ENCODE results near the gene ZNF274. TPM values are rescaled to one million over a fixed set of nuclear protein-coding genes. Genes with fewer than 3 reads are reported as not detected.
"Not testable (repeated sequence)": the region's sequence is repeated elsewhere in the genome, so short reads cannot be mapped to it uniquely, and the experiment has no call there.

ZNF274 gene
- total RNA-seq, 1 experiment from 2014 or later = 34.3 TPM

GRCh38 chr19:58243351-58243750, 60.5 kb downstream of the ZNF274 start:
- TF ChIP-seq CTCF (conservative IDR thresholded peaks at IDR 0.05) (no peak), EZH2 (IDR thresholded peaks at IDR 0.05; ENCODE audit: low read depth) (no peak)
- Histone ChIP-seq H4K20me1 (ENCODE audit: insufficient read depth) (no peaks in the 10 kb centered on the region), H3K36me3 (ENCODE audit: low read depth) (peaks cover 22% of the 10 kb centered on the region), H3K27ac (no peak overlapping the region), H3K4me3 (no peak overlapping the region), H3K9me2 (ENCODE audit: insufficient read depth) (no peaks in the 10 kb centered on the region), H3K4me2 (no peak overlapping the region), H3K9me3 (ENCODE audit: insufficient read depth, low read depth) (peaks cover 3% of the 10 kb centered on the region; the same call in 1 of the 2 replicates), H3F3A (ENCODE audit: insufficient read depth, low read depth) (no peaks in the 10 kb centered on the region), H3K27me3 (ENCODE audit: insufficient read depth, low read depth) (no peaks in the 10 kb centered on the region), H2AFZ (no peak overlapping the region), H3K4me1 (replicated peaks; ENCODE audit: insufficient read depth) (no peaks in the 10 kb centered on the region), H3K79me2 (ENCODE audit: low read depth) (no peaks in the 10 kb centered on the region)
- no peak for DNase-seq
- POLR2A ChIA-PET (ENCODE audit: unreplicated experiment) = no interaction called here
- CTCF ChIA-PET = no interaction called here
- intact Hi-C loops (cut with micrococcal nuclease; ENCODE audit: unreplicated experiment) = no loop called here
- BruUV-seq (replicated peaks) = no TSS peak

GRCh38 chr19:58248886-58249285, 66.0 kb downstream of the ZNF274 start:
- Histone ChIP-seq H3K4me1 (replicated peaks; ENCODE audit: insufficient read depth) (no peaks in the 10 kb centered on the region), H3K9me2 (ENCODE audit: insufficient read depth) (no peaks in the 10 kb centered on the region), H4K20me1 (ENCODE audit: insufficient read depth) (no peaks in the 10 kb centered on the region), H3K27ac (no peak overlapping the region), H3K79me2 (ENCODE audit: low read depth) (no peaks in the 10 kb centered on the region), H3F3A (ENCODE audit: insufficient read depth, low read depth) (no peaks in the 10 kb centered on the region), H3K36me3 (ENCODE audit: low read depth) (peaks cover 51% of the 10 kb centered on the region), H3K4me3 (no peak overlapping the region), H3K9me3 (ENCODE audit: insufficient read depth, low read depth) (peaks cover 27% of the 10 kb centered on the region), H3K27me3 (ENCODE audit: insufficient read depth, low read depth) (no peaks in the 10 kb centered on the region), H2AFZ (no peak overlapping the region), H3K4me2 (no peak overlapping the region)
- ChIA-PET POLR2A (ENCODE audit: unreplicated experiment) (no interaction called here), CTCF (no interaction called here)
- no TSS peak for BruUV-seq (replicated peaks)
- TF ChIP-seq CTCF (conservative IDR thresholded peaks at IDR 0.05) = no peak
- no peak for TF ChIP-seq EZH2 (IDR thresholded peaks at IDR 0.05; ENCODE audit: low read depth)
- intact Hi-C loops (cut with micrococcal nuclease; ENCODE audit: unreplicated experiment) = no loop called here
- no peak for DNase-seq

GRCh38 chr19:58252102-58252685, 69.3 kb downstream of the ZNF274 start:
- peaks cover 35% of the 10 kb centered on the region for H3K36me3 ChIP-seq (ENCODE audit: low read depth)
- no TSS peak for BruUV-seq (replicated peaks)
- TF ChIP-seq CTCF (conservative IDR thresholded peaks at IDR 0.05) = no peak
- no peak for TF ChIP-seq EZH2 (IDR thresholded peaks at IDR 0.05; ENCODE audit: low read depth)
- H3F3A ChIP-seq (ENCODE audit: insufficient read depth, low read depth) = no peaks in the 10 kb centered on the region
- no peaks in the 10 kb centered on the region for H3K4me1 ChIP-seq (replicated peaks; ENCODE audit: insufficient read depth)
- no peaks in the 10 kb centered on the region for H4K20me1 ChIP-seq (ENCODE audit: insufficient read depth)
- H3K27ac ChIP-seq = no peak overlapping the region
- no peaks in the 10 kb centered on the region for H3K9me2 ChIP-seq (ENCODE audit: insufficient read depth)
- H3K4me3 ChIP-seq = no peak overlapping the region
- intact Hi-C loops (cut with micrococcal nuclease; ENCODE audit: unreplicated experiment) = no loop called here
- no peaks in the 10 kb centered on the region for H3K27me3 ChIP-seq (ENCODE audit: insufficient read depth, low read depth)
- no peak for DNase-seq
- H3K79me2 ChIP-seq (ENCODE audit: low read depth) = no peaks in the 10 kb centered on the region
- peaks cover 42% of the 10 kb centered on the region for H3K9me3 ChIP-seq (ENCODE audit: insufficient read depth, low read depth)
- CTCF ChIA-PET = no interaction called here
- H2AFZ ChIP-seq = no peak overlapping the region
- no peak overlapping the region for H3K4me2 ChIP-seq
- POLR2A ChIA-PET (ENCODE audit: unreplicated experiment) = no interaction called here

GRCh38 chr19:58258259-58258658, 75.4 kb downstream of the ZNF274 start:
- CTCF ChIA-PET; H3K9me2 ChIP-seq (ENCODE audit: insufficient read depth); H3K79me2 ChIP-seq (ENCODE audit: low read depth); H4K20me1 ChIP-seq (ENCODE audit: insufficient read depth); H3K4me1 ChIP-seq (replicated peaks; ENCODE audit: insufficient read depth); H3K4me2 ChIP-seq; H3K27me3 ChIP-seq (ENCODE audit: insufficient read depth, low read depth); POLR2A ChIA-PET (ENCODE audit: unreplicated experiment); H2AFZ ChIP-seq; H3K4me3 ChIP-seq; DNase-seq; intact Hi-C loops (cut with micrococcal nuclease; ENCODE audit: unreplicated experiment); BruUV-seq (replicated peaks); H3K27ac ChIP-seq: not testable (repeated sequence)
- H3K9me3 ChIP-seq (ENCODE audit: insufficient read depth, low read depth) = peaks cover 60% of the 10 kb centered on the region
- peaks cover 25% of the 10 kb centered on the region for H3F3A ChIP-seq (ENCODE audit: insufficient read depth, low read depth)
- peaks cover 38% of the 10 kb centered on the region for H3K36me3 ChIP-seq (ENCODE audit: low read depth)
